Activated naive CD8-positive, alpha-beta T cell treated with anti-CD3 and anti-CD28 coated beads, Interleukin-2, amount 10 ng/mL, durations not matched to agents 7 days and 5 days (primary cell): Measurements from ENCODE around the gene SLC25A42. TPM values are rescaled to one million over a fixed set of nuclear protein-coding genes. Genes with fewer than 3 reads are reported as not detected.
A peak's percentile ranks its signal among the peaks of the same experiment; 100 is the strongest.
"Not testable (repeated sequence)": the region's sequence is repeated elsewhere in the genome, so short reads cannot be mapped to it uniquely, and the experiment has no call there.

Source experiments
- ATAC-seq: fragments of 150-1000 bp; cut with Tn5 transposase; one replicate; pipeline ENCODE4 v1.10.0; 2021; ENCODE audit warnings: low read depth, moderate library complexity
- POLR2A ChIA-PET: fragments of 350-600 bp; sonication (Branson Sonifier 250); formaldehyde crosslinking; loops from one replicate; lab custom pipeline; 2021; ENCODE audit warnings: antibody characterized with exemption; lab: Charles Lee
- DNase-seq: peaks from one replicate; pipeline ENCODE4 v3.0.0; 2021
- H3K27ac Mint-ChIP-seq: one replicate; pipeline ENCODE4 v1.8.0; 2022; ENCODE audit warnings: mild to moderate bottlenecking, mixed read lengths
- H3K27me3 Mint-ChIP-seq: one replicate; pipeline ENCODE4 v1.8.0; 2022; ENCODE audit warnings: mild to moderate bottlenecking, moderate library complexity, mixed read lengths
- H3K36me3 Mint-ChIP-seq: one replicate; pipeline ENCODE4 v1.8.0; 2021; ENCODE audit warnings: mild to moderate bottlenecking, mixed read lengths
- H3K4me1 Mint-ChIP-seq: one replicate; pipeline ENCODE4 v1.8.0; 2021; ENCODE audit warnings: mixed read lengths
- H3K4me3 Mint-ChIP-seq: one replicate; pipeline ENCODE4 v1.8.0; 2022; ENCODE audit warnings: mild to moderate bottlenecking, moderate library complexity, mixed read lengths
- H3K9me3 Mint-ChIP-seq: one replicate; pipeline ENCODE4 v1.8.0; 2021; ENCODE audit warnings: mixed read lengths
- total RNA-seq, 2 experiments: library from RNA; stranded (reverse); gene quantifications; one replicate each; pipeline ENCODE4 v1.2.3, GENCODE V29; 2021

The SLC25A42 gene
- total RNA-seq, 2 experiments from 2014 or later: 20.4 to 22.0 TPM

GRCh38 chr19:19123386-19123785 is 59.6 kb downstream of the SLC25A42 start:
- no peaks in the 10 kb centered on the region for H3K27me3 Mint-ChIP-seq
- peaks cover 2% of the 10 kb centered on the region for H3K4me1 Mint-ChIP-seq
- H3K36me3 Mint-ChIP-seq: peaks cover 17% of the 10 kb centered on the region
- ATAC-seq (no peak), DNase-seq (no peak)
- peaks cover 9% of the 10 kb centered on the region for H3K9me3 Mint-ChIP-seq
- H3K4me3 Mint-ChIP-seq: no peak overlapping the region
- H3K27ac Mint-ChIP-seq: no peak overlapping the region
- POLR2A ChIA-PET: interaction anchor here (0.6 kb wide), 1 partner anchor 402 kb away, joined by 4 read pairs; no protein-coding TSS in a partner anchor

GRCh38 chr19:19126102-19126501 is 62.3 kb downstream of the SLC25A42 start:
- ATAC-seq (no peak), DNase-seq (no peak)
- peaks cover 2% of the 10 kb centered on the region for H3K4me1 Mint-ChIP-seq
- peaks cover 21% of the 10 kb centered on the region for H3K36me3 Mint-ChIP-seq
- POLR2A ChIA-PET: no interaction called here
- H3K27ac Mint-ChIP-seq: no peak overlapping the region
- H3K27me3 Mint-ChIP-seq: no peaks in the 10 kb centered on the region
- peaks cover 9% of the 10 kb centered on the region for H3K9me3 Mint-ChIP-seq
- no peak overlapping the region for H3K4me3 Mint-ChIP-seq

GRCh38 chr19:19131989-19132388 is 68.2 kb downstream of the SLC25A42 start:
- H3K36me3 Mint-ChIP-seq: peaks cover 26% of the 10 kb centered on the region
- POLR2A ChIA-PET: no interaction called here
- H3K27me3 Mint-ChIP-seq: no peaks in the 10 kb centered on the region
- no peak overlapping the region for H3K4me3 Mint-ChIP-seq
- H3K4me1 Mint-ChIP-seq: peaks cover 11% of the 10 kb centered on the region
- H3K27ac Mint-ChIP-seq: no peak overlapping the region
- DNase-seq (no peak), ATAC-seq (no peak)
- peaks cover 6% of the 10 kb centered on the region for H3K9me3 Mint-ChIP-seq

- H3K27me3 Mint-ChIP-seq: no peaks in the 10 kb centered on the region
- POLR2A ChIA-PET: no interaction called here
- H3K4me3 Mint-ChIP-seq: no peak overlapping the region
- no peak overlapping the region for H3K27ac Mint-ChIP-seq
- H3K36me3 Mint-ChIP-seq: peaks cover 24% of the 10 kb centered on the region
- DNase-seq (no peak), ATAC-seq (no peak)
- peaks cover 5% of the 10 kb centered on the region for H3K9me3 Mint-ChIP-seq
- peaks cover 16% of the 10 kb centered on the region for H3K4me1 Mint-ChIP-seq
Observed at GRCh38 chr19:19132912-19133311, 69.1 kb downstream of the SLC25A42 start.

GRCh38 chr19:19133985-19134384 is 70.2 kb downstream of the SLC25A42 start:
- peak overlapping the region; percentile 68 for H3K27ac Mint-ChIP-seq
- peaks cover 4% of the 10 kb centered on the region for H3K9me3 Mint-ChIP-seq
- H3K4me3 Mint-ChIP-seq: no peak overlapping the region
- no peaks in the 10 kb centered on the region for H3K27me3 Mint-ChIP-seq
- peaks cover 24% of the 10 kb centered on the region for H3K4me1 Mint-ChIP-seq
- DNase-seq: no peak
- POLR2A ChIA-PET: no interaction called here
- ATAC-seq: no peak
- H3K36me3 Mint-ChIP-seq: peaks cover 21% of the 10 kb centered on the region

GRCh38 chr19:19134687-19135158 is 70.9 kb downstream of the SLC25A42 start:
- POLR2A ChIA-PET: no interaction called here
- Mint-ChIP-seq H3K27me3 (no peaks in the 10 kb centered on the region), H3K4me1 (peaks cover 27% of the 10 kb centered on the region), H3K4me3 (no peak overlapping the region), H3K36me3 (peaks cover 18% of the 10 kb centered on the region), H3K27ac (no peak overlapping the region), H3K9me3 (peaks cover 4% of the 10 kb centered on the region)
- no peak for ATAC-seq
- no peak for DNase-seq

GRCh38 chr19:19135713-19136112 is 71.9 kb downstream of the SLC25A42 start:
- ATAC-seq, H3K4me3 Mint-ChIP-seq, H3K9me3 Mint-ChIP-seq, H3K27me3 Mint-ChIP-seq, DNase-seq, H3K27ac Mint-ChIP-seq: not testable (repeated sequence)
- POLR2A ChIA-PET: interaction anchor here (1.1 kb wide), 1 partner anchor 69 kb away, joined by 4 read pairs; no protein-coding TSS in a partner anchor
- Mint-ChIP-seq H3K36me3 (peaks cover 18% of the 10 kb centered on the region), H3K4me1 (peaks cover 27% of the 10 kb centered on the region)

GRCh38 chr19:19137556-19138108 is 73.8 kb downstream of the SLC25A42 start:
- Mint-ChIP-seq H3K27ac (peak overlapping the region; percentile 97), H3K9me3 (no peaks in the 10 kb centered on the region), H3K4me1 (peaks cover 27% of the 10 kb centered on the region), H3K27me3 (no peaks in the 10 kb centered on the region), H3K4me3 (peak overlapping the region; percentile 96), H3K36me3 (peaks cover 10% of the 10 kb centered on the region)
- ATAC-seq: no peak
- POLR2A ChIA-PET: no interaction called here
- no peak for DNase-seq

GRCh38 chr19:19138109-19138981 is 74.6 kb downstream of the SLC25A42 start, which contains the start of gene TMEM161A:
TSS of gene TMEM161A (minus strand) at chr19:19138478. CDS start at chr19:19138428, 50 bp downstream.
- H3K27me3 Mint-ChIP-seq: no peaks in the 10 kb centered on the region
- H3K4me3 Mint-ChIP-seq: peak within 1 kb of the TSS; percentile 96
- ATAC-seq (peak; percentile 100), DNase-seq (peak; percentile 93)
- peaks cover 27% of the 10 kb centered on the region for H3K4me1 Mint-ChIP-seq
- H3K27ac Mint-ChIP-seq: peak within 1 kb of the TSS; percentile 97
- POLR2A ChIA-PET: no interaction called here
- H3K9me3 Mint-ChIP-seq: no peaks in the 10 kb centered on the region
- H3K36me3 Mint-ChIP-seq: peaks cover 7% of the 10 kb centered on the region

GRCh38 chr19:19139876-19140229 is 76.1 kb downstream of the SLC25A42 start:
- Mint-ChIP-seq H3K27ac (no peak overlapping the region), H3K36me3 (peaks cover 3% of the 10 kb centered on the region), H3K9me3 (no peaks in the 10 kb centered on the region), H3K27me3 (no peaks in the 10 kb centered on the region), H3K4me3 (no peak overlapping the region), H3K4me1 (peaks cover 24% of the 10 kb centered on the region)
- DNase-seq (no peak), ATAC-seq (no peak)
- POLR2A ChIA-PET: no interaction called here

GRCh38 chr19:19140476-19140875 is 76.7 kb downstream of the SLC25A42 start:
- DNase-seq (no peak), ATAC-seq (no peak)
- peaks cover 20% of the 10 kb centered on the region for H3K4me1 Mint-ChIP-seq
- H3K27ac Mint-ChIP-seq: no peak overlapping the region
- POLR2A ChIA-PET: no interaction called here
- H3K27me3 Mint-ChIP-seq: no peaks in the 10 kb centered on the region
- H3K4me3 Mint-ChIP-seq: no peak overlapping the region
- H3K9me3 Mint-ChIP-seq: no peaks in the 10 kb centered on the region
- no peaks in the 10 kb centered on the region for H3K36me3 Mint-ChIP-seq

GRCh38 chr19:19142347-19142746 is 78.6 kb downstream of the SLC25A42 start:
- Mint-ChIP-seq H3K36me3 (no peaks in the 10 kb centered on the region), H3K27me3 (no peaks in the 10 kb centered on the region), H3K4me3 (no peak overlapping the region), H3K9me3 (no peaks in the 10 kb centered on the region), H3K27ac (no peak overlapping the region), H3K4me1 (peaks cover 15% of the 10 kb centered on the region)
- ATAC-seq (no peak), DNase-seq (no peak)
- POLR2A ChIA-PET: no interaction called here

- Mint-ChIP-seq H3K36me3 (peaks cover 4% of the 10 kb centered on the region), H3K27ac (no peak overlapping the region), H3K9me3 (no peaks in the 10 kb centered on the region), H3K4me3 (no peak overlapping the region), H3K4me1 (no peaks in the 10 kb centered on the region), H3K27me3 (no peaks in the 10 kb centered on the region)
- DNase-seq: no peak
- ATAC-seq: no peak
- POLR2A ChIA-PET: no interaction called here
Observed at GRCh38 chr19:19145281-19145680, 81.5 kb downstream of the SLC25A42 start.
